HFFc6 (cell line): ENCODE measurements around the gene MAP2K6. TPM values are rescaled to one million over a fixed set of nuclear protein-coding genes. Genes with fewer than 3 reads are reported as not detected.

Experiments used
- DNase-seq: peaks from one replicate; pipeline ENCODE4 v3.0.0-alpha.2; 2018
- H3K27ac Mint-ChIP-seq: 2 replicates; pipeline ENCODE4 v1.8.0; 2020; ENCODE audit warnings: mild to moderate bottlenecking, mixed read lengths
- H3K27me3 Mint-ChIP-seq: 2 replicates; pipeline ENCODE4 v1.8.0; 2021; ENCODE audit warnings: mild to moderate bottlenecking, moderate library complexity, mixed read lengths; ENCODE audit not compliant: insufficient read depth
- H3K36me3 Mint-ChIP-seq: 2 replicates; pipeline ENCODE4 v1.8.0; 2021; ENCODE audit warnings: low read depth, mixed read lengths
- H3K4me1 Mint-ChIP-seq: 2 replicates; pipeline ENCODE4 v1.8.0; 2020; ENCODE audit warnings: low read depth, mixed read lengths
- H3K4me3 Mint-ChIP-seq: 2 replicates; pipeline ENCODE4 v1.8.0; 2020; ENCODE audit warnings: mild to moderate bottlenecking, moderate library complexity, mixed read lengths
- H3K9me3 Mint-ChIP-seq: 2 replicates; pipeline ENCODE4 v1.8.0; 2020; ENCODE audit warnings: mild to moderate bottlenecking, mixed read lengths
- long read RNA-seq: library from polyadenylated mRNA; unstranded; transcript quantifications from one replicate; pipeline ENCODE4 v2.0.0, GENCODE V29; 2019
- total RNA-seq, 6 experiments: library from RNA; stranded (reverse); fragmentation: NEBNext Ultra II Directional; extraction: Animal tissue kit (Norgen Biotek cat#: 25700); gene quantifications; 2 replicates in 1 of 6; 3 replicates in 5 of 6; pipeline ENCODE4 v1.2.3, GENCODE V29; 2021
- TF ChIP-seq, protein P1 (sequence below): fragments of 200-600 bp; sonication (generic); IDR thresholded peaks from 2 replicates; pipeline ENCODE4 v1.5.0; 2021; ENCODE audit warnings: antibody characterized with exemption, mild to moderate bottlenecking

MAP2K6 gene
- total RNA-seq, result under 1 TPM in 5 of 6 experiments, not detected in 1; 0.06 to 0.66 (median 0.09) TPM
- long read RNA-seq, full-length matches to known transcripts, result 1 of 1 reads
- long read RNA-seq, partial matches to known transcripts, result 0 of 1 reads
- long read RNA-seq, other reads (novel, unspliced or antisense), result 0 of 1 reads

DNA sequence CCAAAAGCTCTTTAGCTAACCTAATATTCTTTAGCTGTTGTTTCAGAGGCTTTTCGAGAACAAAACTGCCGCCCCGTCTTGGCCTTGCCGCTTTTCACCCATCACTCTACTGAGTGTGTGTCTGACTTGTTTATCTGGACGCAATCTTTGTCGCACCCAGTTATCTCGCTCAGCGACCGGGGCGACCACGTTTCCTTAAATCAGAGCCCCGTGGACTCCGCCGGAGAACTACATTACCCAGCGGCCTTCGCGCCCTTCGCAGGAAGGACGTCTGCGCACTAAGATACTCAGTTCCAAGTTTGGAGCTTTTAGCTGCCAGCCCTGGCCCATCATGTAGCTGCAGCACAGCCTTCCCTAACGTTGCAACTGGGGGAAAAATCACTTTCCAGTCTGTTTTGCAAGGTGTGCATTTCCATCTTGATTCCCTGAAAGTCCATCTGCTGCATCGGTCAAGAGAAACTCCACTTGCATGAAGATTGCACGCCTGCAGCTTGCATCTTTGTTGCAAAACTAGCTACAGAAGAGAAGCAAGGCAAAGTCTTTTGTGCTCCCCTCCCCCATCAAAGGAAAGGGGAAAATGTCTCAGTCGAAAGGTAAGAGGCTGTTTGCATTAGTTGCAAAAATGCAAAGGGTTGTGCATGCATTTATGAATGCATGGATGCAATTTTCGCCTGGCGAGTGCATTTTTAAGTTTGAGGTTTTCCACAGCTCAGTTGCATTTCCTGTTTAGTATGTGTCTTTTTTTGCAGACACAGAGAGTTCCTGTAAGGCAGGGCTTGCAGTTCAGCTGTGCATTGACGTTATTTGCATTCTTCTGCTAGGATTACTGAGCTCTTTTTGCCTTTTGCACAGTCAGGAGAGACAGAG is at the start of gene MAP2K6:
Gene MAP2K6 (plus strand): TSS at position 290 of the 867 bp plus-strand sequence. CDS start 288 bp downstream, at position 578.
- Mint-ChIP-seq H3K9me3 (peaks cover 12% of the 10 kb centered on the region), H3K27ac (no peak within 1 kb of the TSS), H3K36me3 (no peaks in the 10 kb centered on the region)

DNA sequence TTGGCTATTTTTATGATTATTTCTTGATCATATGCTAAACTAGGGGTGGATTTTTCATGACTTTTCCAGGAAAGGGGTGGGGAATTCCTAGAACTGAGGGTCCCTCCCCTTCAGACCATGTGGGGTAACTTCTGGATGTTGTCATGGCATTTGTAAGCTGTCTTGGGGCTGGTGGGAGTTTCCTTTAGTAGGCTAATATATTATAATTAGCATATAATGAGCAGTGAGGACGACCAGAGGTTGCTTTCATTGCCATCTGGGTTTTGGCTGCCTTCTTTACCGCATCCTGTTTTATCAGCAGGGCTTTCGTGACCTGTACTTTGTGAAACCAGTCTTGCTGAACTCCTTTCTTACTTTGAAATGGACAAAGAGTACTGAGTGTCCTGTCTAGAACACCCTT is 47.2 kb upstream of the MAP2K6 start:
- TF ChIP-seq, protein P1, sequence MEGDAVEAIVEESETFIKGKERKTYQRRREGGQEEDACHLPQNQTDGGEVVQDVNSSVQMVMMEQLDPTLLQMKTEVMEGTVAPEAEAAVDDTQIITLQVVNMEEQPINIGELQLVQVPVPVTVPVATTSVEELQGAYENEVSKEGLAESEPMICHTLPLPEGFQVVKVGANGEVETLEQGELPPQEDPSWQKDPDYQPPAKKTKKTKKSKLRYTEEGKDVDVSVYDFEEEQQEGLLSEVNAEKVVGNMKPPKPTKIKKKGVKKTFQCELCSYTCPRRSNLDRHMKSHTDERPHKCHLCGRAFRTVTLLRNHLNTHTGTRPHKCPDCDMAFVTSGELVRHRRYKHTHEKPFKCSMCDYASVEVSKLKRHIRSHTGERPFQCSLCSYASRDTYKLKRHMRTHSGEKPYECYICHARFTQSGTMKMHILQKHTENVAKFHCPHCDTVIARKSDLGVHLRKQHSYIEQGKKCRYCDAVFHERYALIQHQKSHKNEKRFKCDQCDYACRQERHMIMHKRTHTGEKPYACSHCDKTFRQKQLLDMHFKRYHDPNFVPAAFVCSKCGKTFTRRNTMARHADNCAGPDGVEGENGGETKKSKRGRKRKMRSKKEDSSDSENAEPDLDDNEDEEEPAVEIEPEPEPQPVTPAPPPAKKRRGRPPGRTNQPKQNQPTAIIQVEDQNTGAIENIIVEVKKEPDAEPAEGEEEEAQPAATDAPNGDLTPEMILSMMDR, result no peak
- peaks cover 9% of the 10 kb centered on the region for H3K9me3 Mint-ChIP-seq
- H3K36me3 Mint-ChIP-seq, result no peaks in the 10 kb centered on the region
- H3K27me3 Mint-ChIP-seq, result no peaks in the 10 kb centered on the region; the same call in 1 of the 2 replicates
- DNase-seq, result no peak
- H3K4me3 Mint-ChIP-seq, result no peak overlapping the region
- H3K27ac Mint-ChIP-seq, result no peak overlapping the region
- no peaks in the 10 kb centered on the region for H3K4me1 Mint-ChIP-seq

More for the DNA sequence above, at the start of gene MAP2K6:
- no peaks in the 10 kb centered on the region; the same call in 1 of the 2 replicates for H3K4me1 Mint-ChIP-seq
- DNase-seq, result peak; percentile 35
- H3K4me3 Mint-ChIP-seq, result no peak within 1 kb of the TSS
- no peaks in the 10 kb centered on the region; the same call in 1 of the 2 replicates for H3K27me3 Mint-ChIP-seq
- TF ChIP-seq, protein P1, result no peak

DNA sequence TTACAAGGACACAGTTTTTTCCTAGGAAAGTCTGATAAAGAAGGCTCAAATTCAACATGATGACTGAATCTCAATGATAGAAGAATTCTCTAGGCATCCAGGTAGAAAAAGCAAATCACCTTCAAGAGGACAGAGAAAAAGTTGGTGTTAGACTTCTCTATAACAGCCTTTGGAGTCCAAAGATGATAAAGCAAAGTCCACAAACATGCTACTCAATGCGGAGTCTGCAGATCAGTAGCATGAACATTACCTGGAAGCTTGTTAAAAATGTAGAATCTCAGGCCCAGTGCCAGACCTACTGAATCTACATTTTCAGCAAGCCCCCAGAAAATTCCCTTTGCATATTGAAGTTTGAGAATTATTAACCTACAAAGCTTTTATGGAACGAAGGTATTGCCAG is 41.4 kb upstream of the MAP2K6 start:
- Mint-ChIP-seq H3K9me3 (peaks cover 19% of the 10 kb centered on the region), H3K27ac (no peak overlapping the region), H3K27me3 (no peaks in the 10 kb centered on the region; the same call in 1 of the 2 replicates), H3K4me1 (no peaks in the 10 kb centered on the region), H3K4me3 (no peak overlapping the region), H3K36me3 (no peaks in the 10 kb centered on the region)
- TF ChIP-seq, protein P1, result no peak
- DNase-seq, result no peak

DNA sequence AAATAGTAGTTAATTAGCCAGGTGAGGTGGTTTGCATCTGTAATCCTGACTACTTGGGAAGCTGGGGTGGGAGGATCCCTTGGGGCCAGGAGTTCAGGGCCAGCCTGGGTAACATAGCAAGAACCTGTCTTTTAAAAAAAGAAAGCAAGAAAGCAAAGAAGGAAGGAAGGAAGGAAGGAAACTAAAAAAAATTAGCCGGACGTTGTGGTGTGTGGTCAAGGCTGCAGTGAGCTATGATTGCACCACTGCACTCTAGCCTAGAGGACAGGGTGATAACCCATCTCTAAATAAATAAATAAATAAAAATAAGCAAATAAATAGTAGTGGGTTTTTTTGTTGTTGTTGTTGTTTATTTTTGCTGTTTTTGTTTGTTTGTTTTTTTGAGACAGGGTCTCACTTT is 39.3 kb upstream of the MAP2K6 start:
- peaks cover 17% of the 10 kb centered on the region for H3K9me3 Mint-ChIP-seq
- no peak for DNase-seq
- no peak overlapping the region for H3K27ac Mint-ChIP-seq
- no peaks in the 10 kb centered on the region for H3K36me3 Mint-ChIP-seq
- H3K27me3 Mint-ChIP-seq, result no peaks in the 10 kb centered on the region; the same call in 1 of the 2 replicates
- H3K4me1 Mint-ChIP-seq, result no peaks in the 10 kb centered on the region
- H3K4me3 Mint-ChIP-seq, result no peak overlapping the region
- TF ChIP-seq, protein P1, result no peak

DNA sequence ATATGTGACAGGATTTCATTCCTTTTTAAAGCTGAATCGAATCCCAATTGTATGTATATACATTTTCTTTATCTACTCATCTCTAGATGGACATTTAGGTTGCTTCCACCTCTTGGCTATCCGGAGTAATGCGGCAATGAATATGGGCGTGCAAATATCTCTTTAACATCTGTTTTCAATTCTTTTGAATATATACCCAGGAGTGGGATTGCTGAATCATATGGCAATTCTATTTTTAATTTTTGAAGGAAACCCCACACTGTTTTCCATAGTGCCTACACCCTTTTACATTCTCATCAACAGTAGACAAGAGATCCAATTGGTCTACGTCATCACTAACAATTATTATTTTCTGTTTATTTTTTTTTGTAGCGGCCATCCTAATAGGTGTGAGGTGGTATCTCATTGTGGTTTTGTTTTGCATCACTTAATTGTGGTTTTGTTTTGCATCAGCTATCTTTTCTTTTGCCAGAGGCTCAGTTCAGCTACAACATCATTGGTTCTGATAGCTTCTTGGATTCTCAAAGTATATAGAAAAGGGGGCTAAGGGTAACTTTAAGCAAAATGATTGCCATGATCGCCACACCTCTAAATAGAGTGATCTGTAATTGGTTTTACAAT is 25.6 kb upstream of the MAP2K6 start:
- H3K27ac Mint-ChIP-seq, result no peak overlapping the region
- no peak for DNase-seq
- no peaks in the 10 kb centered on the region for H3K4me1 Mint-ChIP-seq
- TF ChIP-seq, protein P1, result no peak
- no peaks in the 10 kb centered on the region for H3K36me3 Mint-ChIP-seq
- no peak overlapping the region for H3K4me3 Mint-ChIP-seq
- H3K9me3 Mint-ChIP-seq, result peaks cover 5% of the 10 kb centered on the region
- H3K27me3 Mint-ChIP-seq, result no peaks in the 10 kb centered on the region
